CD4-positive, alpha-beta T cell (primary cell): Measurements from ENCODE around the gene MTG1. TPM values are rescaled to one million over a fixed set of nuclear protein-coding genes. Genes with fewer than 3 reads are reported as not detected.

Experiments
- ATAC-seq: fragments of 200-7000 bp; cut with Tn5 transposase; one replicate; pipeline ENCODE4 v1.10.0; 2022; ENCODE audit warnings: mild to moderate bottlenecking; ENCODE audit not compliant: poor library complexity
- CTCF ChIA-PET: fragments of 350-600 bp; sonication (Branson Sonifier 250); formaldehyde crosslinking; loops from one replicate; lab custom pipeline; 2021; ENCODE audit warnings: antibody characterized with exemption, inconsistent platforms; lab: Charles Lee
- POLR2A ChIA-PET: fragments of 350-600 bp; sonication (Branson Sonifier 250); formaldehyde crosslinking; loops from one replicate; lab custom pipeline; 2021; ENCODE audit warnings: antibody characterized with exemption, inconsistent platforms; lab: Charles Lee
- DNase-seq, 14 experiments: peaks; one replicate each; pipeline ENCODE4 v3.0.0-alpha.2; 2013 to 2020; ENCODE audit warnings: mixed read lengths in 2 of 14
- H3K27ac ChIP-seq, 2 donors: one replicate each; pipeline versions ENCODE4 v1.5.1 to v1.7.0; 2013; ENCODE audit warnings: low read length in 2 of 2, low read depth in 1 of 2, mild to moderate bottlenecking in 1 of 2
- H3K27me3 ChIP-seq, 2 experiments: 1 replicate in 1 of 2; 2 replicates in 1 of 2; pipeline versions ENCODE4 v1.6.1 to v1.7.0; 2013; ENCODE audit warnings: low read length in 2 of 2, control low read depth in 1 of 2, mild to moderate bottlenecking in 1 of 2, moderate library complexity in 1 of 2; ENCODE audit not compliant: insufficient read depth in 2 of 2, control insufficient read depth in 1 of 2
- H3K36me3 ChIP-seq: one replicate; pipeline ENCODE4 v1.6.1; 2013; ENCODE audit warnings: low read length, control low read depth; ENCODE audit not compliant: insufficient read depth
- H3K4me1 ChIP-seq: one replicate; pipeline ENCODE4 v1.6.1; 2013; ENCODE audit warnings: low read length, control low read depth; ENCODE audit not compliant: insufficient read depth
- H3K4me3 ChIP-seq: one replicate; pipeline ENCODE4 v1.5.1; 2013; ENCODE audit warnings: mild to moderate bottlenecking, low read length, moderate library complexity
- H3K9me3 ChIP-seq, 2 experiments: 1 replicate in 1 of 2; 2 replicates in 1 of 2; pipeline versions ENCODE4 v1.6.1 to v1.7.0; 2013; ENCODE audit warnings: low read length in 2 of 2, mild to moderate bottlenecking in 2 of 2, control low read depth in 1 of 2, moderate library complexity in 1 of 2; ENCODE audit not compliant: control insufficient read depth in 1 of 2, insufficient read depth in 1 of 2
- H3K27ac Mint-ChIP-seq: one replicate; pipeline ENCODE4 v1.8.0; 2020; ENCODE audit warnings: mixed read lengths
- H3K27me3 Mint-ChIP-seq: one replicate; pipeline ENCODE4 v1.8.0; 2021; ENCODE audit warnings: mixed read lengths
- H3K36me3 Mint-ChIP-seq: one replicate; pipeline ENCODE4 v1.8.0; 2021; ENCODE audit warnings: low read depth, mixed read lengths
- H3K4me1 Mint-ChIP-seq: one replicate; pipeline ENCODE4 v1.8.0; 2021; ENCODE audit warnings: low read depth, mixed read lengths
- H3K4me3 Mint-ChIP-seq: one replicate; pipeline ENCODE4 v1.8.0; 2020; ENCODE audit warnings: mild to moderate bottlenecking, mixed read lengths
- H3K9me3 Mint-ChIP-seq: one replicate; pipeline ENCODE4 v1.8.0; 2020; ENCODE audit warnings: mixed read lengths
- intact Hi-C, 2 experiments: fragments of 100-400 bp; cut with DNase I in 1 of 2; cut with micrococcal nuclease in 1 of 2; formaldehyde crosslinking; loops; one replicate each; pipeline versions ENCODE4 v1.15.1 to v1.9.0; 2023 to 2025; cut with DNase I, micrococcal nuclease
- total RNA-seq, 174 experiments: library from RNA in 2 of 174; stranded (reverse) in 2 of 174; gene quantifications; one replicate each; pipeline ENCODE4 v1.2.3 and lab custom pipeline; 2021 to 2026
- TF ChIP-seq, protein P1 (sequence below): fragments of 200-600 bp; IDR thresholded peaks from one replicate; pipeline ENCODE4 v1.8.0; 2022; ENCODE audit warnings: antibody characterized with exemption, mild to moderate bottlenecking

Gene MTG1
- total RNA-seq, 2 experiments from 2014 or later, result 28.5 to 34.9 TPM

DNA sequence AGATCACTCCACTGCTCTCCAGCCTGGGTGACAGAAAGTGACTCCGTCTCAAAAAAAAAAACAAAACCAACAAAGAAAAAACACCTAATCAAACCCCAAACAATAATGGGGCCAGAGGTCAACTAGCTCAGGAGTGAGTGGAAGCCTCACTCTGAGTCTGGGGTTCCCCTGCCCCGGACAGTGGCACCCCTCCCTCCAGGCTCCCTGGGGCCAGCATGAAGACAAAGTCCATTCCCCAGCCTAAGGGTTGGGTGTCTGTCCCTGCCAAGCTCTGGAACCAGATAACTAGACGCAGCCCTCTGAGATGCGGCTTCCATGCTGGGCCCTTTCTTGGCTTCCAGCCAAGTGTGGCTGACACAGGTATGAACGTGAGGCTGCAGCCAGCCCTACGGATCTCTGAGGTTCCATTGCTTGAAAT, 34.4 kb upstream of the MTG1 start:
- intact Hi-C loops, result loop anchor here in 1 of 2 experiments (2.0 kb wide), 1 partner anchor 23 kb away; the partner anchor contains the start of gene CALY
- H3K4me1 Mint-ChIP-seq, result no peaks in the 10 kb centered on the region
- H3K9me3 Mint-ChIP-seq, result no peaks in the 10 kb centered on the region
- H3K36me3 Mint-ChIP-seq, result peaks cover 15% of the 10 kb centered on the region
- H3K4me3 ChIP-seq, result no peak overlapping the region
- no peak overlapping the region for H3K27ac Mint-ChIP-seq
- ATAC-seq (peak; percentile 13), DNase-seq (peak in 10 of 14 experiments; percentile 19 to 70 (median 35))
- H3K27ac ChIP-seq, result no peak overlapping the region
- CTCF ChIA-PET, result interaction anchor here (1.2 to 1.3 kb wide), 2 partner anchors 30 to 31 kb away, joined by 3 read pairs; no protein-coding TSS in a partner anchor
- H3K4me3 Mint-ChIP-seq, result no peak overlapping the region
- H3K4me1 ChIP-seq, result peaks cover 22% of the 10 kb centered on the region
- H3K9me3 ChIP-seq, result peaks cover 0 to 6% of the 10 kb centered on the region in 2 experiments
- H3K27me3 ChIP-seq, result no peaks in the 10 kb centered on the region
- H3K27me3 Mint-ChIP-seq, result no peaks in the 10 kb centered on the region
- TF ChIP-seq, protein P1, sequence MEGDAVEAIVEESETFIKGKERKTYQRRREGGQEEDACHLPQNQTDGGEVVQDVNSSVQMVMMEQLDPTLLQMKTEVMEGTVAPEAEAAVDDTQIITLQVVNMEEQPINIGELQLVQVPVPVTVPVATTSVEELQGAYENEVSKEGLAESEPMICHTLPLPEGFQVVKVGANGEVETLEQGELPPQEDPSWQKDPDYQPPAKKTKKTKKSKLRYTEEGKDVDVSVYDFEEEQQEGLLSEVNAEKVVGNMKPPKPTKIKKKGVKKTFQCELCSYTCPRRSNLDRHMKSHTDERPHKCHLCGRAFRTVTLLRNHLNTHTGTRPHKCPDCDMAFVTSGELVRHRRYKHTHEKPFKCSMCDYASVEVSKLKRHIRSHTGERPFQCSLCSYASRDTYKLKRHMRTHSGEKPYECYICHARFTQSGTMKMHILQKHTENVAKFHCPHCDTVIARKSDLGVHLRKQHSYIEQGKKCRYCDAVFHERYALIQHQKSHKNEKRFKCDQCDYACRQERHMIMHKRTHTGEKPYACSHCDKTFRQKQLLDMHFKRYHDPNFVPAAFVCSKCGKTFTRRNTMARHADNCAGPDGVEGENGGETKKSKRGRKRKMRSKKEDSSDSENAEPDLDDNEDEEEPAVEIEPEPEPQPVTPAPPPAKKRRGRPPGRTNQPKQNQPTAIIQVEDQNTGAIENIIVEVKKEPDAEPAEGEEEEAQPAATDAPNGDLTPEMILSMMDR, result no peak
- peaks cover 5% of the 10 kb centered on the region for H3K36me3 ChIP-seq
- POLR2A ChIA-PET, result interaction anchor here (1.6 kb wide), 1 partner anchor 18 kb away, joined by 7 read pairs; no protein-coding TSS in a partner anchor

DNA sequence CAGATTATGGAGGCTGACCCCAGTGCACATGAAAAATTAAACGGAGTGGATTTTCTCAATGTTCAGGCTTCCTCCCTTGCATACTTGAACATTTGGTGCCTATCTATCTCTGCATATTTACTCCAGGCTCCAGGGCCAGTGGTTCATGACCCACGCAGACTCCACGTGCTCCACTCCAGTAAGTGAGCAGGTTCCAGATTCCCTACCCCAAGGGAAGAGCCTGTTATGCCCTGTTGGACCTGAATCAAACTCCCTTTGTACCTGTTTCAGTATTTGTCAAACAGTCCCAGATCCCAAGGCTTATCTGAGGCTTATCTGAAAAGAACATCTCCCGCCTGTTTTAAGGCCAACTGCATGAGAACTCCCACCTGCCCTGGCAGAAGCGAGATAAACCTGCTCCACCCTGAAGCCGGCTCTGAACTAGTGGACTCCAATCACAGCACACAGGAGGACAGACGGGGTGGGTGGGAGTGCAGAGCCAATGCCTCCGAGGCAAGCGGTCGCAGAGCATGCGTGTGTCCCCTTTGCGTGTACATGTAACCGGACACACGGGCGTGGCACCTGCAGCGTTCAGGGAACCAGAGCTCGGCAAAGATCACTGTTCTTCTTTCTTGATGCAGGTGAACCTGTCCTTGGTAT, 33.9 kb upstream of the MTG1 start:
- ChIA-PET POLR2A (interaction anchor here (1.6 kb wide), 1 partner anchor 18 kb away, joined by 7 read pairs; no protein-coding TSS in a partner anchor), CTCF (interaction anchor here (1.2 kb wide), 1 partner anchor 30 kb away, joined by 3 read pairs; no protein-coding TSS in a partner anchor)
- Histone ChIP-seq H3K27me3 (no peaks in the 10 kb centered on the region), H3K9me3 (peaks cover 0 to 6% of the 10 kb centered on the region in 2 experiments), H3K4me3 (no peak overlapping the region), H3K4me1 (peaks cover 22% of the 10 kb centered on the region), H3K36me3 (peaks cover 9% of the 10 kb centered on the region), H3K27ac (no peak overlapping the region)
- ATAC-seq (no peak), DNase-seq (no peak)
- Mint-ChIP-seq H3K27ac (no peak overlapping the region), H3K36me3 (peaks cover 18% of the 10 kb centered on the region), H3K4me1 (no peaks in the 10 kb centered on the region), H3K4me3 (peak overlapping the region; percentile 68), H3K9me3 (no peaks in the 10 kb centered on the region), H3K27me3 (no peaks in the 10 kb centered on the region)
- intact Hi-C loops, result loop anchor here in 1 of 2 experiments (2.0 kb wide), 1 partner anchor 23 kb away; the partner anchor contains the start of gene CALY
- TF ChIP-seq, protein P1, result no peak

DNA sequence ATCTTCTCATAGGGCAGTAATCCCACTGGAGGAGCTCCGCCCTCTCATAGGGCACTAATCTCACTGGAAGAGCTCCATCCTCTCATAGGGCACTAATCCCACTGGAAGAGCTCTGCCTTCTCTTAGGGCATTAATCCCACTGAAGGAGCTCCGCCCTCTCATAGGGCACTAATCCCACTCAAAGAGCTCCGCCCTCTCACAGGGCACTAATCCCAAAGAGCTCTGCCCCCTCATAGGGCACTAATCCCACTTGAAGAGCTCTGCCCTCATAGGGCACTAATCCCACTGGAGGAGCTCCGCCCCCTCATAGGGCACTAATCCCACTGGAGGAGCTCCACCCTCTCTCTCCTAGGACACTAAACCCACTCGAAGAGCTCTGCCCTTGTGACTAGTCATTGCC, 32.7 kb upstream of the MTG1 start:
- no peaks in the 10 kb centered on the region for H3K27me3 Mint-ChIP-seq
- no peak for DNase-seq
- no peaks in the 10 kb centered on the region for H3K4me1 Mint-ChIP-seq
- H3K27ac Mint-ChIP-seq, result peak overlapping the region; percentile 6
- no peak overlapping the region for H3K4me3 Mint-ChIP-seq
- Histone ChIP-seq H3K4me3 (no peak overlapping the region), H3K27me3 (no peaks in the 10 kb centered on the region), H3K27ac (no peak overlapping the region), H3K9me3 (peaks cover 0 to 6% of the 10 kb centered on the region in 2 experiments), H3K36me3 (peaks cover 21% of the 10 kb centered on the region), H3K4me1 (peaks cover 17% of the 10 kb centered on the region)
- CTCF ChIA-PET, result no interaction called here
- H3K9me3 Mint-ChIP-seq, result no peaks in the 10 kb centered on the region
- TF ChIP-seq, protein P1, result no peak
- peaks cover 18% of the 10 kb centered on the region for H3K36me3 Mint-ChIP-seq
- POLR2A ChIA-PET, result no interaction called here
- no peak for ATAC-seq
- intact Hi-C loops, result no loop called here
